Uterus (tissue), 2 donors: ENCODE measurements around the gene AP4E1.

Experiments
- CTCF ChIP-seq, 4 experiments: fragments of 200-600 bp in 2 of 4; fragments of 450-650 bp in 2 of 4; sonication (generic) in 2 of 4; IDR thresholded peaks; one replicate each; pipeline ENCODE4 v1.5.1; 2016 to 2019; ENCODE audit warnings: antibody characterized with exemption in 4 of 4, mild to moderate bottlenecking in 2 of 4, moderate library complexity in 1 of 4
- POLR2A ChIP-seq, 2 donors: fragments of 450-650 bp; IDR thresholded peaks; one replicate each; pipeline ENCODE4 v1.6.1; 2016; ENCODE audit warnings: antibody characterized with exemption in 2 of 2, mild to moderate bottlenecking in 1 of 2, moderate library complexity in 1 of 2

GRCh38 chr15:50979041-50979440 lies 70.6 kb downstream of the AP4E1 start:
- TF ChIP-seq CTCF (IDR thresholded peaks at IDR 0.05) = no peak
- TF ChIP-seq POLR2A (IDR thresholded peaks at IDR 0.05) = no peak
